GM21737 (cell line): ENCODE measurements around the gene RAB3IL1.
"Not testable (repeated sequence)": the region's sequence is repeated elsewhere in the genome, so short reads cannot be mapped to it uniquely, and the experiment has no call there.

Experiments used
- ATAC-seq: cut with Tn5 transposase; IDR thresholded peaks from one replicate; pipeline ENCODE4 v1.9.1; 2021; ENCODE audit warnings: mild to moderate bottlenecking, moderate library complexity; ENCODE audit not compliant: unreplicated experiment

Gene RAB3IL1

GRCh38 chr11:61888590-61888989, 28.8 kb downstream of the RAB3IL1 start:
- no peak for ATAC-seq

- no peak for ATAC-seq
Measured at GRCh38 chr11:61887839-61888494, 29.4 kb downstream of the RAB3IL1 start.

- ATAC-seq = no peak
Measured at GRCh38 chr11:61886643-61887042, 30.7 kb downstream of the RAB3IL1 start.

- no peak for ATAC-seq
Measured at GRCh38 chr11:61885784-61886580, 31.4 kb downstream of the RAB3IL1 start.

GRCh38 chr11:61885166-61885778, 32.1 kb downstream of the RAB3IL1 start:
- no peak for ATAC-seq

- ATAC-seq = no peak
Measured at GRCh38 chr11:61883947-61884346, 33.4 kb downstream of the RAB3IL1 start.

GRCh38 chr11:61883327-61883726, 34.0 kb downstream of the RAB3IL1 start:
- ATAC-seq = no peak

- ATAC-seq = no peak
Measured at GRCh38 chr11:61882879-61883278, 34.5 kb downstream of the RAB3IL1 start.

GRCh38 chr11:61882267-61882666, 35.1 kb downstream of the RAB3IL1 start:
- ATAC-seq = not testable (repeated sequence)

GRCh38 chr11:61881397-61881796, 36.0 kb downstream of the RAB3IL1 start:
- ATAC-seq = no peak

GRCh38 chr11:61880454-61880853, 36.9 kb downstream of the RAB3IL1 start:
- no peak for ATAC-seq

GRCh38 chr11:61880031-61880430, 37.3 kb downstream of the RAB3IL1 start:
- ATAC-seq = no peak

- no peak for ATAC-seq
Measured at GRCh38 chr11:61879152-61879551, 38.2 kb downstream of the RAB3IL1 start.

GRCh38 chr11:61875698-61876097, 41.7 kb downstream of the RAB3IL1 start:
- ATAC-seq = no peak

GRCh38 chr11:61874853-61875252, 42.5 kb downstream of the RAB3IL1 start:
- no peak for ATAC-seq

GRCh38 chr11:61874377-61874809, 43.0 kb downstream of the RAB3IL1 start:
- ATAC-seq = no peak

- no peak for ATAC-seq
Measured at GRCh38 chr11:61873588-61874376, 43.6 kb downstream of the RAB3IL1 start.

GRCh38 chr11:61872935-61873565, 44.3 kb downstream of the RAB3IL1 start:
- ATAC-seq = no peak

- peak; percentile 66 for ATAC-seq
Measured at GRCh38 chr11:61871158-61871597, 46.2 kb downstream of the RAB3IL1 start.

- no peak for ATAC-seq
Measured at GRCh38 chr11:61870541-61871031, 46.8 kb downstream of the RAB3IL1 start.
